K562 (cell line): ENCODE measurements around the gene PPIF. TPM values are rescaled to one million over a fixed set of nuclear protein-coding genes. Genes with fewer than 3 reads are reported as not detected.
"Not testable (repeated sequence)": the region's sequence is repeated elsewhere in the genome, so short reads cannot be mapped to it uniquely, and the experiment has no call there.

ENCODE experiments used
- ATAC-seq: fragments of 200-7000 bp; cut with Tn5 transposase; 3 replicates; pipeline ENCODE4 v1.9.1; 2020; ENCODE audit warnings: moderate library complexity
- BruUV-seq: library from RNA; stranded (reverse); fragments of 400-500 nt; replicated peaks from 2 replicates; lab custom pipeline; 2021; lab: Mats Ljungman, UMichigan
- CTCF ChIA-PET: fragments of 300-600 bp; formaldehyde crosslinking; extraction: SDS; loops from one replicate; lab custom pipeline; 2021; ENCODE audit warnings: low intra/inter-chr PET ratio; lab: Yijun Ruan, JAX
- POLR2A ChIA-PET: fragments of 300-600, 350-650 bp; sonication (Branson Sonifier 250); formaldehyde crosslinking; extraction: SDS; loops from one replicate; lab custom pipeline; 2021; ENCODE audit warnings: antibody characterized with exemption, inconsistent platforms; lab: Yijun Ruan, JAX
- DNase-seq, 4 experiments: peaks; one replicate each; pipeline versions ENCODE4 v3.0.0 to v3.0.0-alpha.2; 2011 to 2018; ENCODE audit warnings: low spot score in 3 of 4, mixed read lengths in 3 of 4; ENCODE audit errors: extremely low read depth in 1 of 4
- FAIRE-seq: peaks from 2 replicates; lab custom pipeline; 2011; peaks lifted over from hg19 to GRCh38; lab: Jason Lieb, UNC
- H2AFZ ChIP-seq: 2 replicates; pipeline ENCODE4 v1.6.0; 2011; ENCODE audit warnings: low read depth, low read length, control low read depth, inconsistent platforms
- H3K27ac ChIP-seq: fragments of 200-600 bp; 3 replicates; pipeline ENCODE4 v1.8.0; 2011; ENCODE audit warnings: low read depth, mild to moderate bottlenecking, control low read depth, inconsistent platforms, low read length, moderate library complexity, mixed read lengths; ENCODE audit errors: extremely low read depth
- H3K27me3 ChIP-seq, 2 experiments: fragments of 300-600 bp in 1 of 2; 2 replicates in 1 of 2; 3 replicates in 1 of 2; pipeline versions ENCODE4 v1.6.0 to v1.8.0; 2011; ENCODE audit warnings: inconsistent platforms in 2 of 2, low read length in 2 of 2, mild to moderate bottlenecking in 1 of 2, mixed read lengths in 1 of 2, moderate library complexity in 1 of 2; ENCODE audit not compliant: control insufficient read depth in 2 of 2, insufficient read depth in 2 of 2
- H3K36me3 ChIP-seq: fragments of 300-600 bp; 3 replicates; pipeline ENCODE4 v1.8.0; 2011; ENCODE audit warnings: mild to moderate bottlenecking, low read length, inconsistent platforms; ENCODE audit not compliant: control insufficient read depth, insufficient read depth
- H3K4me1 ChIP-seq, 2 experiments: fragments of 200-600 bp in 1 of 2; replicated peaks in 1 of 2; 2 replicates in 1 of 2; 3 replicates in 1 of 2; pipeline versions ENCODE4 v1.5.1 to v1.8.0; 2011; ENCODE audit warnings: inconsistent platforms in 2 of 2, low read length in 2 of 2, mild to moderate bottlenecking in 1 of 2, mixed read lengths in 1 of 2, moderate library complexity in 1 of 2; ENCODE audit not compliant: control insufficient read depth in 2 of 2, insufficient read depth in 2 of 2
- H3K4me2 ChIP-seq: 2 replicates; pipeline ENCODE4 v1.6.1; 2011; ENCODE audit warnings: low read length, control low read depth, inconsistent platforms, mixed read lengths; ENCODE audit not compliant: insufficient read depth
- H3K4me3 ChIP-seq: fragments of 200-600 bp; sonication (generic), shearing (Covaris generic); 2 replicates; pipeline ENCODE4 v1.5.1; 2016; ENCODE audit warnings: control low read depth, inconsistent platforms
- H3K79me2 ChIP-seq: fragments of 200-600 bp; 3 replicates; pipeline ENCODE4 v1.8.0; 2011; ENCODE audit warnings: low read length, inconsistent platforms; ENCODE audit not compliant: control insufficient read depth, insufficient read depth
- H3K9ac ChIP-seq, 2 experiments: 2 replicates each; pipeline versions ENCODE4 v1.6.0 to v1.6.1; 2011; ENCODE audit warnings: low read depth in 2 of 2, low read length in 2 of 2, control low read depth in 1 of 2, inconsistent platforms in 1 of 2, mild to moderate bottlenecking in 1 of 2, mixed read lengths in 1 of 2; ENCODE audit not compliant: insufficient read depth in 1 of 2
- H3K9me1 ChIP-seq: one replicate; pipeline ENCODE4 v1.6.0; 2011; ENCODE audit warnings: inconsistent platforms, mild to moderate bottlenecking, low read length, moderate library complexity; ENCODE audit not compliant: control insufficient read depth, insufficient read depth
- H3K9me3 ChIP-seq: replicated peaks from 2 replicates; pipeline ENCODE4 v1.5.1; 2011; ENCODE audit warnings: low read depth, low read length, inconsistent platforms; ENCODE audit not compliant: control insufficient read depth, insufficient read depth
- H4K20me1 ChIP-seq: replicated peaks from 2 replicates; pipeline ENCODE4 v1.6.1; 2011; ENCODE audit warnings: low read length, inconsistent platforms, mixed read lengths; ENCODE audit not compliant: control insufficient read depth, insufficient read depth
- USF1 ChIP-seq: sonication (generic); formaldehyde crosslinking; IDR thresholded peaks from 2 replicates; pipeline ENCODE4 v1.9.0; 2022; ENCODE audit warnings: mild to moderate bottlenecking, missing genetic modification reagents
- ZNF778 ChIP-seq: fragments of 450-650 bp; formaldehyde crosslinking; IDR thresholded peaks from 2 replicates; pipeline ENCODE4 v1.4.0; 2020; ENCODE audit warnings: mild to moderate bottlenecking, moderate library complexity
- WGBS: fragments of 100-300 bp; shearing (Covaris generic); methylation state at CpG from one replicate; pipeline ENCODE4 v1.1.6; 2016; ENCODE audit warnings: low coverage, mixed read lengths; ENCODE audit not compliant: insufficient coverage; ENCODE audit errors: missing lambda C conversion rate; 5-methylcytosine and 5-hydroxymethylcytosine counted together
- in situ Hi-C: fragments of 300-500 bp; cut with MboI; formaldehyde crosslinking; loops from 4 replicates; pipeline ENCODE4 v1.15.0; 2018; ENCODE audit warnings: inconsistent platforms, mixed read lengths
- intact Hi-C: fragments of 100-400 bp; cut with micrococcal nuclease; formaldehyde crosslinking; loops from 2 replicates; pipeline ENCODE4 v1.14.2; 2022
- polyA plus RNA-seq, 8 experiments: library from polyadenylated mRNA; depleted of rRNA in 4 of 8; stranded (reverse) in 5 of 8; unstranded in 3 of 8; fragments of >200 nt; fragmentation: Nextera tagmentation in 2 of 8; fragmentation: Illumina TruSeq in 1 of 8; extraction: Ambion mirVana in 2 of 8; extraction: Trizol in 1 of 8; gene quantifications; 2 replicates each; pipeline versions ENCODE4 v1.2.1 to v1.2.3, GENCODE V29; 2011 to 2014; ENCODE audit warnings: inconsistent platforms in 1 of 8, missing spikeins in 1 of 8
- total RNA-seq, 7 experiments: library from RNA; depleted of rRNA in 6 of 7; stranded (reverse); fragments of >200 nt in 6 of 7; fragmentation: Illumina TruSeq in 2 of 7; extraction: Trizol in 2 of 7; gene quantifications; 2 replicates each; pipeline versions ENCODE4 v1.2.1 to v1.2.3, GENCODE V29; 2011 to 2021; ENCODE audit warnings: low replicate concordance in 1 of 7
- TF ChIP-seq, protein P1 (sequence below): IDR thresholded peaks from 3 replicates; pipeline ENCODE4 v1.6.1; 2011; ENCODE audit warnings: borderline replicate concordance, mild to moderate bottlenecking; ENCODE audit not compliant: insufficient read length, insufficient read depth

The PPIF gene
- total and polyA plus RNA-seq, 9 of the 15 experiments (the other 6 are each of a cell fraction or from before 2014, with no cell fraction given): 40.9 to 287 (median 117) TPM

DNA sequence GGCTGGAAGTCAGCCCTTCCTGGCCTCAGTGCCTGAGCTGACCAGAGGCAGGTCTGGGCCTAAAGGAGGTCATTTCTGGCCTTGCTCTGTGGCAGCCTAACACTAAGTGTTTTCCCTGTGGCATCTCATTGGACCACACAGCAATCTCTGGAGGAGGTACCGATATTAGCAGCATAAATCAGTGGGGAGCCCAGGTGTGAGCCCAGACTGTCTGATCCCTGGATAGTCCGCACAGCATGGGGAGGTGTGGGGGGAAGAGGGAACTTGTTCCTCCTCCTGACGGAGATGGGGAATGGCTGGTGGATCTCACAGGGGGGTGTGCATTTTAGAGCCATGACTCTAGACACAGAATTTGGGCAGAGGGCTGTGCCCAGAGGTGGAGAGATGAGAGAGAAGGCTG is 11.0 kb upstream of the PPIF start (continued):
- TF ChIP-seq, protein P1, sequence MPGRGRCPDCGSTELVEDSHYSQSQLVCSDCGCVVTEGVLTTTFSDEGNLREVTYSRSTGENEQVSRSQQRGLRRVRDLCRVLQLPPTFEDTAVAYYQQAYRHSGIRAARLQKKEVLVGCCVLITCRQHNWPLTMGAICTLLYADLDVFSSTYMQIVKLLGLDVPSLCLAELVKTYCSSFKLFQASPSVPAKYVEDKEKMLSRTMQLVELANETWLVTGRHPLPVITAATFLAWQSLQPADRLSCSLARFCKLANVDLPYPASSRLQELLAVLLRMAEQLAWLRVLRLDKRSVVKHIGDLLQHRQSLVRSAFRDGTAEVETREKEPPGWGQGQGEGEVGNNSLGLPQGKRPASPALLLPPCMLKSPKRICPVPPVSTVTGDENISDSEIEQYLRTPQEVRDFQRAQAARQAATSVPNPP: no peak
- TF ChIP-seq, all 486 proteins: peak for 0

- Histone ChIP-seq H3K4me1 (no peaks in the 10 kb centered on the region), H3K27ac (no peak overlapping the region), H3K27me3 (peaks cover 0 to 21% of the 10 kb centered on the region in 2 experiments; a peak in 2 of 5 replicates), H3K79me2 (no peaks in the 10 kb centered on the region), H2AFZ (no peak overlapping the region), H4K20me1 (peaks cover 5% of the 10 kb centered on the region; the same call in 1 of the 2 replicates), H3K4me3 (no peak overlapping the region), H3K9me3 (no peaks in the 10 kb centered on the region), H3K4me2 (no peak overlapping the region), H3K36me3 (no peaks in the 10 kb centered on the region), H3K9me1 (no peaks in the 10 kb centered on the region), H3K9ac (peak overlapping the region in 1 of 2 experiments; percentile 69; a peak in 1 of 4 replicates)
- TF ChIP-seq USF1 (CRISPR knock-in tag) (peak; percentile 43; the same call in 1 of the 2 replicates), ZNF778 (CRISPR knock-in tag) (no peak)
- CTCF ChIA-PET: no interaction called here
- intact Hi-C loops (no loop called here), in situ Hi-C loops (loop anchor here (5.0 kb wide), 1 partner anchor 49 kb away; no protein-coding TSS in a partner anchor)
- FAIRE-seq (no peak), ATAC-seq (no peak), DNase-seq (no peak)
- POLR2A ChIA-PET: interaction anchor here (0.6 to 1.4 kb wide), 5 partner anchors 8 to 80 kb away, joined by 3 to 6 read pairs (median 4); no protein-coding TSS in a partner anchor
- no TSS peak for BruUV-seq
- WGBS: 12% methylated on average over 6 of the region's 7 CpGs
Measured at GRCh38 chr10:79336739-79337138, 10.5 kb upstream of the PPIF start.

DNA sequence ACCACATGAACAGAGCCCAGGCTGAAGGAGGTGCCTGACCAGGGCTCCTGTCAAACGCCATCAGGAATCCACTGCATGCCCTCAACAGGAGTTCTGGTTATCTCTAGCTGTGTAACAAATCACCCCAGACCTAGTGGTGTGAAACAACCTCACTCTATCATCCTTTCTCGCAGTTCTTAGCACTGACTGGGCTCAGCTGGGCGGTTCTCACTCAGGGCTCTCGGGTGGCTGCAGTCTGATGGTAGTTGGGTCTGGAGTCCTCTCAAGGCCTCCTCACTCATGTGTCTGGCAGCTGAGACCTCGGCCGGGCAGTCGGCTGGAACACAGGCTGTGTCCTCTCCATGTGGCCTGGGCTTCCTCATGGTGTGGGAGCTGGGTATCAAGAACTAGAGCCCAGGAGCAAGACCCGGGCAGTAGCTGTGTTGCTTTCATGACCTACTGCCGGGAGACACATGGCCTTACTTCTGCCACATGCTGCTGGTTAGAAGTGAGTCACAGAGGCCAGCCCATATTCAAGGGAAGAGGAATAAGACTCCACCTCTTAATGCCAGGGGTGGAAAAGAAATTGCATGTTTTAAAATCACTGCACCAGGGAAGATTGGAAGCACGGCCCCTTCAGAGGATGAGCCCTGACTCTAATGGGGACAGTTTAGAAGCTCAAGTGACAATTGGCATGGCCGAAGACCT is 9.3 kb upstream of the PPIF start:
- H3K36me3 ChIP-seq, H3K79me2 ChIP-seq, ATAC-seq, H2AFZ ChIP-seq, H3K9ac ChIP-seq, BruUV-seq, intact Hi-C loops, CTCF ChIA-PET, H3K4me2 ChIP-seq, H4K20me1 ChIP-seq, H3K9me1 ChIP-seq, H3K9me3 ChIP-seq, H3K4me1 ChIP-seq, DNase-seq, H3K4me3 ChIP-seq, H3K27ac ChIP-seq: not testable (repeated sequence)
- POLR2A ChIA-PET: interaction anchor here (0.7 to 1.4 kb wide), 3 partner anchors 8 to 12 kb away, joined by 3 to 6 read pairs (median 6); no protein-coding TSS in a partner anchor
- WGBS: 26% methylated on average over 7 of the region's 11 CpGs
- peaks cover 0 to 20% of the 10 kb centered on the region in 2 experiments; a peak in 2 of 5 replicates for H3K27me3 ChIP-seq
- in situ Hi-C loops: loop anchor here (5.0 kb wide), 1 partner anchor 51 kb away; no protein-coding TSS in a partner anchor
- FAIRE-seq: peak; percentile 82
